Uterus (tissue), 2 donors: ENCODE data around the gene NHLH2.

Experiments used
- CTCF ChIP-seq, 4 experiments: fragments of 200-600 bp in 2 of 4; fragments of 450-650 bp in 2 of 4; sonication (generic) in 2 of 4; IDR thresholded peaks; one replicate each; pipeline ENCODE4 v1.5.1; 2016 to 2019; ENCODE audit warnings: antibody characterized with exemption in 4 of 4, mild to moderate bottlenecking in 2 of 4, moderate library complexity in 1 of 4
- POLR2A ChIP-seq, 2 donors: fragments of 450-650 bp; IDR thresholded peaks; one replicate each; pipeline ENCODE4 v1.6.1; 2016; ENCODE audit warnings: antibody characterized with exemption in 2 of 2, mild to moderate bottlenecking in 1 of 2, moderate library complexity in 1 of 2

- TF ChIP-seq CTCF (IDR thresholded peaks at IDR 0.05) (no peak), POLR2A (IDR thresholded peaks at IDR 0.05) (no peak)
Observed at GRCh38 chr1:115793162-115793561, 47.8 kb downstream of the NHLH2 start.
